HK-2 (cell line): Measurements from ENCODE around the gene THBS3.

ENCODE experiments used
- DNase-seq: peaks from one replicate; pipeline ENCODE4 v3.0.0-alpha.2; 2018; ENCODE audit not compliant: unreplicated experiment

Gene THBS3

GRCh38 chr1:155187456-155187891 lies 20.2 kb downstream of the THBS3 start:
- no peak for DNase-seq

- DNase-seq, result no peak
Observed at GRCh38 chr1:155186794-155187455, 20.8 kb downstream of the THBS3 start.

GRCh38 chr1:155186067-155186793 lies 21.5 kb downstream of the THBS3 start:
- DNase-seq, result no peak

GRCh38 chr1:155185783-155186066 lies 22.0 kb downstream of the THBS3 start:
- DNase-seq, result no peak

GRCh38 chr1:155184835-155185782 lies 22.6 kb downstream of the THBS3 start:
- no peak for DNase-seq

- DNase-seq, result no peak
Observed at GRCh38 chr1:155184351-155184811, 23.3 kb downstream of the THBS3 start.

- DNase-seq, result no peak
Observed at GRCh38 chr1:155183775-155184221, 23.9 kb downstream of the THBS3 start.

GRCh38 chr1:155182052-155182550 lies 25.6 kb downstream of the THBS3 start:
- no peak for DNase-seq

- DNase-seq, result no peak
Observed at GRCh38 chr1:155181371-155182051, 26.2 kb downstream of the THBS3 start.

GRCh38 chr1:155179112-155180031 lies 28.3 kb downstream of the THBS3 start:
- DNase-seq, result no peak

- no peak for DNase-seq
Observed at GRCh38 chr1:155178441-155179111, 29.1 kb downstream of the THBS3 start.

- no peak for DNase-seq
Observed at GRCh38 chr1:155177918-155178281, 29.8 kb downstream of the THBS3 start.

GRCh38 chr1:155177192-155177917 lies 30.3 kb downstream of the THBS3 start:
- no peak for DNase-seq

GRCh38 chr1:155176544-155177071 lies 31.1 kb downstream of the THBS3 start:
- peak; percentile 86 for DNase-seq

GRCh38 chr1:155175927-155176371 lies 31.7 kb downstream of the THBS3 start:
- no peak for DNase-seq

- DNase-seq, result no peak
Observed at GRCh38 chr1:155175281-155175926, 32.3 kb downstream of the THBS3 start.

- DNase-seq, result no peak
Observed at GRCh38 chr1:155174324-155175280, 33.1 kb downstream of the THBS3 start.
